ENCODE data around the gene TAF4. TPM values are rescaled to one million over a fixed set of nuclear protein-coding genes. Genes with fewer than 3 reads are reported as not detected.

Gene TAF4
- total and polyA plus RNA-seq, 2 of the 13 experiments (the other 11 are each of a cell fraction or from before 2014, with no cell fraction given), result 5.9 to 12.0 TPM

- no peak for TF ChIP-seq MXD1 (CRISPR knock-in tag; IDR thresholded peaks at IDR 0.05)
- TF ChIP-seq ZNF777 (CRISPR knock-in tag; IDR thresholded peaks at IDR 0.05), result no peak
- TF ChIP-seq UBTF (CRISPR knock-in tag; IDR thresholded peaks at IDR 0.05), result peak; percentile 38; the same call in 1 of the 2 replicates
- 0 out of 2 replicates have a peak, but pooled peaks have one; percentile 40 for TF ChIP-seq ARHGAP35 (CRISPR knock-in tag; IDR thresholded peaks at IDR 0.05; ENCODE audit: borderline replicate concordance)
- TF ChIP-seq MYPOP (CRISPR knock-in tag; IDR thresholded peaks at IDR 0.05), result no peak
- 0 out of 2 replicates have a peak, but pooled peaks have one; percentile 25 for TF ChIP-seq ETV6 (CRISPR knock-in tag; conservative IDR thresholded peaks at IDR 0.05)
- no peak for TF ChIP-seq MED13 (CRISPR knock-in tag; IDR thresholded peaks at IDR 0.05)
- TF ChIP-seq CERS6 (CRISPR knock-in tag; IDR thresholded peaks at IDR 0.05), result no peak
- no peak for TF ChIP-seq PAF1 (CRISPR knock-in tag; IDR thresholded peaks at IDR 0.05)
- no peak for TF ChIP-seq ZNF451 (CRISPR knock-in tag; IDR thresholded peaks at IDR 0.05)
- TF ChIP-seq RBM22 (optimal IDR thresholded peaks at IDR 0.05; ENCODE audit: low read length), result no peak
- TF ChIP-seq FOXO1 (CRISPR knock-in tag; IDR thresholded peaks at IDR 0.05), result no peak; the same call in 1 of the 2 replicates
- no peak for TF ChIP-seq FOXK1 (CRISPR knock-in tag; IDR thresholded peaks at IDR 0.05; ENCODE audit: borderline replicate concordance, low read depth)
- TF ChIP-seq ELK4 (CRISPR knock-in tag; IDR thresholded peaks at IDR 0.05; ENCODE audit: borderline replicate concordance), result no peak
- TF ChIP-seq ZNF891 (CRISPR knock-in tag; IDR thresholded peaks at IDR 0.05), result 0 out of 2 replicates have a peak, but pooled peaks have one; percentile 15
- TF ChIP-seq ZNF343 (CRISPR knock-in tag; IDR thresholded peaks at IDR 0.05), result no peak
- TF ChIP-seq ZFY (CRISPR knock-in tag; IDR thresholded peaks at IDR 0.05), result 0 out of 2 replicates have a peak, but pooled peaks have one; percentile 9
- no peak for TF ChIP-seq ETV5 (CRISPR knock-in tag; IDR thresholded peaks at IDR 0.05; ENCODE audit: borderline replicate concordance)
- no peak for TF ChIP-seq KLF16 (CRISPR knock-in tag; IDR thresholded peaks at IDR 0.05)
- no peak for TF ChIP-seq SNAPC5 (CRISPR knock-in tag; IDR thresholded peaks at IDR 0.05; ENCODE audit: borderline replicate concordance)
- peak; percentile 98 for TF ChIP-seq ADNP (CRISPR knock-in tag; IDR thresholded peaks at IDR 0.05)
- no peak for TF ChIP-seq ZNF337 (CRISPR knock-in tag; IDR thresholded peaks at IDR 0.05; ENCODE audit: borderline replicate concordance, low read depth)
Measured at GRCh38 chr20:61965606-61966491, 99.8 kb downstream of the TAF4 start (continued).

Data from HepG2 (cell line).